Measurements from ENCODE around the gene PLEKHA8. TPM values are rescaled to one million over a fixed set of nuclear protein-coding genes. Genes with fewer than 3 reads are reported as not detected.

The PLEKHA8 gene
- total and polyA plus RNA-seq, 10 donors = 1.4 to 13.6 (median 8.4) TPM

GRCh38 chr7:30166155-30166840, 138.1 kb downstream of the PLEKHA8 start:
- no peak for DNase-seq
- H3K4me3 ChIP-seq = no peak overlapping the region
- H3K4me1 ChIP-seq = peaks cover 14 to 57% (median 37%) of the 10 kb centered on the region in 6 donors
- no peaks in the 10 kb centered on the region for H3K36me3 ChIP-seq
- no peak overlapping the region for H3K27ac ChIP-seq
- H3K27me3 ChIP-seq (replicated peaks in 1 of 7) = no peaks in the 10 kb centered on the region
- intact Hi-C loops (cut with DNase I; ENCODE audit: low total_unique reads) = loop anchor here (10.0 kb wide), 4 partner anchors 109 to 569 kb away; no protein-coding TSS in a partner anchor
- TF ChIP-seq POLR2AphosphoS5 (IDR thresholded peaks at IDR 0.05) (no peak), CTCF (IDR thresholded peaks at IDR 0.05 in 8 of 11, conservative IDR thresholded peaks at IDR 0.05 in 3 of 11) (no peak), POLR2A (IDR thresholded peaks at IDR 0.05) (no peak)
- H3K9me3 ChIP-seq = no peaks in the 10 kb centered on the region
- 84 to 95% (median 89%) methylated on average over 12 of the region's 12 CpGs for WGBS, 5 donors

- no peak for TF ChIP-seq POLR2AphosphoS5 (IDR thresholded peaks at IDR 0.05)
- no peak for TF ChIP-seq POLR2A (IDR thresholded peaks at IDR 0.05)
- TF ChIP-seq CTCF (IDR thresholded peaks at IDR 0.05 in 8 of 11, conservative IDR thresholded peaks at IDR 0.05 in 3 of 11) = no peak
- 85 to 95% (median 93%) methylated on average over 5 of the region's 5 CpGs for WGBS, 5 donors
- Histone ChIP-seq H3K27ac (no peak overlapping the region), H3K36me3 (no peaks in the 10 kb centered on the region), H3K9me3 (no peaks in the 10 kb centered on the region), H3K4me3 (no peak overlapping the region), H3K27me3 (replicated peaks in 1 of 7) (no peaks in the 10 kb centered on the region), H3K4me1 (peaks cover 14 to 53% (median 33%) of the 10 kb centered on the region in 6 donors)
- intact Hi-C loops (cut with DNase I; ENCODE audit: low total_unique reads) = loop anchor here (10.0 kb wide), 4 partner anchors 108 to 568 kb away; no protein-coding TSS in a partner anchor
- DNase-seq = no peak
Observed at GRCh38 chr7:30166841-30167235, 138.6 kb downstream of the PLEKHA8 start.

DNA sequence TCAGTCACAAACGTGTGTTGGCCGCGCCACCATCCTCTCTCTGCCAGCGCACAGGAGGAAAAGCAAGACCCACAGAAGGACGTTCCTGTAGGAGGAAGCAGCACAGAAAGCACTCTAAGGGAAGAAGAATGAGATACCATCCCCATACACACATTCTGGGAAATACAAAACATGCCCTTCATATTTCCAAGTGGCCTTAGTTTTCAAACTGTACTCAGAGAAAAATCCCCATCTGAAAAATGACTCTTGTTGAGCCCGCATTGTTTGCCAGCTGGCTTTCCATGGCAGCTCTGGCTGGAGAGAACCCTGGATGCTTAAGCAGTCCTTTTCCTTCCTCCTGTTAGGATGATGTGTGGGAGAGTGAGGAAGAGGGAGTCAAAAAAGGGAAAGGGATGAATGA, 139.7 kb downstream of the PLEKHA8 start:
- TF ChIP-seq POLR2A (IDR thresholded peaks at IDR 0.05) = no peak
- no peak for TF ChIP-seq CTCF (IDR thresholded peaks at IDR 0.05 in 8 of 11, conservative IDR thresholded peaks at IDR 0.05 in 3 of 11)
- H3K9me3 ChIP-seq = no peaks in the 10 kb centered on the region
- no peaks in the 10 kb centered on the region for H3K27me3 ChIP-seq (replicated peaks in 1 of 7)
- H3K27ac ChIP-seq = no peak overlapping the region
- no peak for DNase-seq
- peaks cover 7 to 47% (median 23%) of the 10 kb centered on the region in 6 donors for H3K4me1 ChIP-seq
- WGBS, 5 donors = 80 to 88% (median 84%) methylated on average over 6 of the region's 6 CpGs
- no peaks in the 10 kb centered on the region for H3K36me3 ChIP-seq
- intact Hi-C loops (cut with DNase I; ENCODE audit: low total_unique reads) = loop anchor here (10.0 kb wide), 4 partner anchors 107 to 567 kb away; no protein-coding TSS in a partner anchor
- no peak overlapping the region for H3K4me3 ChIP-seq

DNA sequence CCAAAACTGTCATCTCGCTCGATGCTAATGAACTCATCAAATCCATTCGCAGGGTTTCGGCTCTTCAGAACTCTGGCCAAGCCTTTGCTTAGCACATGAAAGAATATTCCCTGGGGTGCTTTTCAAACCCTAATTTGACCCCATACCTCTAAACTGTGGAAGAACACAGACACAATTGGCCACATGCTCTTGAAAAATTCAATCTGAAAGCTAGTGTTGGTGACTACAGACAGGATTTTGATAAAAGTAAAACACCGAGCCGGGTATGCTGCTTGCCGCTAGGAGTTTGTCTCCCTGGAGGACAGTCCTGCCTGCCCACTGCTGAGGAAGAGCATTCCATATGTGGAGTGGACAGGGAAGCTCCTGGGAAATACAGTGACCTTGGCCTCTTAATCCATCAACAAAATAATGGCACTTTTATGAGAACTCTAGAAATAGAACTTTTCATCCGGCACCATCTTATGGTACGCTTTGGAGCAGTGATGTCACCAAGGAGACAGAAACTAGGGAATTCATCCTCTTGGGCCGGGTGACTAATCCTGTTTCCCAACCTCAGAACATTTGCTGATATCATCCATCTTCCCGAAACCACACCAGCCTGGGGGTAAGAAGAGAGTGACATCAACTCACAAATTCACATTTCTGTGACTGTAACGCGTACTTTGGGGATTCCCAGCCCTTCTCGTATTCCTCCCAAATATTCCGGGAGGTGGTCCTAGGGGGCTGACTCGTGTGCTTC, 140.8 kb downstream of the PLEKHA8 start:
- Histone ChIP-seq H3K36me3 (no peaks in the 10 kb centered on the region), H3K27me3 (replicated peaks in 1 of 7) (no peaks in the 10 kb centered on the region), H3K9me3 (no peaks in the 10 kb centered on the region), H3K27ac (no peak overlapping the region), H3K4me1 (peaks cover 0 to 47% (median 17%) of the 10 kb centered on the region in 6 donors), H3K4me3 (no peak overlapping the region)
- DNase-seq = no peak
- TF ChIP-seq POLR2AphosphoS5 (IDR thresholded peaks at IDR 0.05) (no peak), CTCF (IDR thresholded peaks at IDR 0.05 in 8 of 11, conservative IDR thresholded peaks at IDR 0.05 in 3 of 11) (no peak), POLR2A (IDR thresholded peaks at IDR 0.05) (no peak)
- intact Hi-C loops (cut with DNase I; ENCODE audit: low total_unique reads) = loop anchor here (10.0 kb wide), 4 partner anchors 106 to 566 kb away; no protein-coding TSS in a partner anchor
- 82 to 93% (median 84%) methylated on average over 16 of the region's 16 CpGs for WGBS, 5 donors
